ENCODE measurements around the gene INO80D. TPM values are rescaled to one million over a fixed set of nuclear protein-coding genes. Genes with fewer than 3 reads are reported as not detected.

Gene INO80D
- total RNA-seq, 3 donors from 2014 or later (not counting 1 experiment from before 2014, with no cell fraction given) = 59.6 to 64.7 (median 63.9) TPM

DNA sequence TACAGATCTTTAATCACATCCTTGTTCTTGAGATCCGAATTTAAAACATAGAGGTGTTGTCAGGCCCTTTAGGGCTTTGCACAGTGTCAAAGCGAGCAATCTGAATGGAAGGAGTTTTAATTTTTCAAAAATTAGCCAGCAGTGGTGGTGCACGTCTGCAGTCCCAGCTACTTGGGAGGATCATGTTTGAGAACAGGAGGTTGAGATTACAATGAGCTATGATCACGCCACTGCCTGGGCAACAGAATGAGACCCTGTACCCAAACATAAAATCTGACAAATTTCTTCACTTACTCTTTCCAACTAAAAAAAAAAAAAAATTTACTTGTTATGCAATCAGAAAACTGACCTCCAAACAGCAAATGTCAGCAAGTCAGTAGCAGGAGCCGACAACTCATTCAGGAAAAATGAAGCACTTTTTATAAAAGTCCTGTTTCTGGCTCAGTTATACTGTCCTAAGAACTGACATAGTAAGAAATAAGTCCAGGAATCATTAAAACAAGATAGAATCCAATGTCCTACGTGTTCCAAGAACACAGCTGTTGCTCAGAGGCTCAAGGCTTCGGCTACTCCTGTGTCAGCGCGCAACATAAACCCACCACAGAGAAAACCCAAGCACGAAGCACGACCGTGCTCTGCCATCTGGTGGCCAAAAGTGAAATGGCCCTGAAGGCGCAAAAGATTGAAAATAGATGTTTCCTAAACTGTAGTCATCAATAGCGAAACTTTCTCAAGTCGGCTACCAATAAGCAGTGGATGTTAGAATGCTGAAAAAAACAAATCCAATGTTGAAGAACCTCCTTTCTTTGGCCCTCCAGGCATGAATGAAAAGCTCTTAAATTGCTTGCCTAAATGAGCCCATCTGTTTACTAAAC is 138.1 kb downstream of the INO80D start:
- Mint-ChIP-seq H3K4me1 (peaks cover 10 to 12% of the 10 kb centered on the region in 2 donors), H3K27ac (no peak overlapping the region), H3K9me3 (peaks cover 0 to 6% of the 10 kb centered on the region in 2 donors), H3K36me3 (peaks cover 15% of the 10 kb centered on the region), H3K4me3 (no peak overlapping the region), H3K27me3 (ENCODE audit: low read depth in 2 of 2) (peaks cover 27 to 52% of the 10 kb centered on the region in 2 donors)
- Histone ChIP-seq H3K9me3 (ENCODE audit: control insufficient read depth, insufficient read depth, low read length) (peaks cover 4% of the 10 kb centered on the region), H3K4me1 (ENCODE audit: control insufficient read depth, insufficient read depth, low read length) (no peaks in the 10 kb centered on the region), H3K36me3 (ENCODE audit: control insufficient read depth, insufficient read depth, low read length) (no peaks in the 10 kb centered on the region), H3K4me3 (ENCODE audit: low read length) (no peak overlapping the region), H3K27me3 (ENCODE audit: control insufficient read depth, insufficient read depth, low read length) (peaks cover 18% of the 10 kb centered on the region), H3K27ac (ENCODE audit: low read length) (no peak overlapping the region)
- DNase-seq (peak; percentile 44 to 68), ATAC-seq (peak; percentile 74 to 82 (median 79))
- intact Hi-C loops (cut with micrococcal nuclease) = loop anchor here (1.0 to 2.0 kb wide), 2 partner anchors 1623 to 1839 kb away; no protein-coding TSS in a partner anchor
- peak; percentile 92 for TF ChIP-seq CTCF (IDR thresholded peaks at IDR 0.05)
- 31% methylated on average over 15 of the region's 15 CpGs for WGBS (ENCODE audit: insufficient coverage)

DNA sequence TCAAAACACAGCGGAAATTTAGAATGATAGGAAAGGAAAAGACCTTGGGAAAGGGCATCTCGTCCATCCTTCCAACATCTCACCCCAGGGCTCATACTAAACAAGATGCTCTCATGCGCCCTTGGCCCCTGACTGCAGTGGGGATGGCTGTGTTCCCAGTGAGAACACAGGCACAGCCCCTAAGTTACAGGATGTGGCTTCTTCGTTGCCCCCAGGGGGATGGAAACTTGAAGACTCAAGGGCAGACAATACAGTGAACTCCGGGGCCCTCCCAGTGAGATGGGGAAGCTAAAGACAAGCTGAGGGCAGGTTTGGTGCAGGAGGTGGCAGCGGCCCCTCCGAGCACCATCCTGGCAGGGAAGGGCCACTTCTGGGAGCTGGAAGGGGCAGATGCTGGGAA is 139.7 kb downstream of the INO80D start:
- Mint-ChIP-seq H3K27ac (no peak overlapping the region), H3K36me3 (peaks cover 3% of the 10 kb centered on the region), H3K4me3 (no peak overlapping the region), H3K9me3 (no peaks in the 10 kb centered on the region), H3K4me1 (peaks cover 4 to 6% of the 10 kb centered on the region in 2 donors), H3K27me3 (ENCODE audit: low read depth in 2 of 2) (peaks cover 15 to 40% of the 10 kb centered on the region in 2 donors)
- Histone ChIP-seq H3K36me3 (ENCODE audit: control insufficient read depth, insufficient read depth, low read length) (no peaks in the 10 kb centered on the region), H3K27me3 (ENCODE audit: control insufficient read depth, insufficient read depth, low read length) (peaks cover 16% of the 10 kb centered on the region), H3K4me1 (ENCODE audit: control insufficient read depth, insufficient read depth, low read length) (no peaks in the 10 kb centered on the region), H3K9me3 (ENCODE audit: control insufficient read depth, insufficient read depth, low read length) (no peaks in the 10 kb centered on the region), H3K27ac (ENCODE audit: low read length) (no peak overlapping the region), H3K4me3 (ENCODE audit: low read length) (no peak overlapping the region)
- 63% methylated on average over 6 of the region's 7 CpGs for WGBS (ENCODE audit: insufficient coverage)
- DNase-seq (no peak), ATAC-seq (no peak)
- TF ChIP-seq CTCF (IDR thresholded peaks at IDR 0.05) = no peak
- intact Hi-C loops (cut with micrococcal nuclease) = no loop called here

Other genes with a start within 250 kb of the INO80D start
- gene NDUFS1, start 73.3 kb upstream of the INO80D start, total RNA-seq = 10 to 100 TPM; 44.0 to 47.8 (median 45.9) TPM
- gene EEF1B2, start 73.7 kb upstream of the INO80D start, total RNA-seq = 100 to 1,000 TPM; 354 to 404 (median 364) TPM
- 1 to 10 TPM; 2.1 to 8.4 (median 6.5) TPM for gene ZDBF2, start 188.5 kb upstream of the INO80D start, total RNA-seq

Data from natural killer cell (primary cell).